BLaER1 (cell line): Measurements from ENCODE around the gene FKBP11.

ENCODE experiments used
- H3K27ac ChIP-seq: shearing (Covaris generic); formaldehyde crosslinking; 2 replicates; pipeline ENCODE4 v1.8.1; 2022
- H3K27me3 ChIP-seq: shearing (Covaris generic); formaldehyde crosslinking; 2 replicates; pipeline ENCODE4 v1.8.1; 2022
- H3K36me3 ChIP-seq: shearing (Covaris generic); formaldehyde crosslinking; 2 replicates; pipeline ENCODE4 v1.8.1; 2022
- H3K4me1 ChIP-seq: shearing (Covaris generic); formaldehyde crosslinking; 2 replicates; pipeline ENCODE4 v1.8.1; 2022
- H3K4me2 ChIP-seq: shearing (Covaris generic); formaldehyde crosslinking; 2 replicates; pipeline ENCODE4 v1.8.1; 2022
- H3K4me3 ChIP-seq: shearing (Covaris generic); formaldehyde crosslinking; 2 replicates; pipeline ENCODE4 v1.8.1; 2022
- H3K9ac ChIP-seq: shearing (Covaris generic); formaldehyde crosslinking; 2 replicates; pipeline ENCODE4 v1.8.1; 2022
- H3K9me3 ChIP-seq: shearing (Covaris generic); formaldehyde crosslinking; 2 replicates; pipeline ENCODE4 v1.8.1; 2022
- H4K20me1 ChIP-seq: shearing (Covaris generic); formaldehyde crosslinking; 2 replicates; pipeline ENCODE4 v1.8.1; 2022
- Cebpa-rat ChIP-seq: shearing (Covaris generic); IDR thresholded peaks from 2 replicates; pipeline ENCODE4 v1.8.1; 2022

FKBP11 gene

DNA sequence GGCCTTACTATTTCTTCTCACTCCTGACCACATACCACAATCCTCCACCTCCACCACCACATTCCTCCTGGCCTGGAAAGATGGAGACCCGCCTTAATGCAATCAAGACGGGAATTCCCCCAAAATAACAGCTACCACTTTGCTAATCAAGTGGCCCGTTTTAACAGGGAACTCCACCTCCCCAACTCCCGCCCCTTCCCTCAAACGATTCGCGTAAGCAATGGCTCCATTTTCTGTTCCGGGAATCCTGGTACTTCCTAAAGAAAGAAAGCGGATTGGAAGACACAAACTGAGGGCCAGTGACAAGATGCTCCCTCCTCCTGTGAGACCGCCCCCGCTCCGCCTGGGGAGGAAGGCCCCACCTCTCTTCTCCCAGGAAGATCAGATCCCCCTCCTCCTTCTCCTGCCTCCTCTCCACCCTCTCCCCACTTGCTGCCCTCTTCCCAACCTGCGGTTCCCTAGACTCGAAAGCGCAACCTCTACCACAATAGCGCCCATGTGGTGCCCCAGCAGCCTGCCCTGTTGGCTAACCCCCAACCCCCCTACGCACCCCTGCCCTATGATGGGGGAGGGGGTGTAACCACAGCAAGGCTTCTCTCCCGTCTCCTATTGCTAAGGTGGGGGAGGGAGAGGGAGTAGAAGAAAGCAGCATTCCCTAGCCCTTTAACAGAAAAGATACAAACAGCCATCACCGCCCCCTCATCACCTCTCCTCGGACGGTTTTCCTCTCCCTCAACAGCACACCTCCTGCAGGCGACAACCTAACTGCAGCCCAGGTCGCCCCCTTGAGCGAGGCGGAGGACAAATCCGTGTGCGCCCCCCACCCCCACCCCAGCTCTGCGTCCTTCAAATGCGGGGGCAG is 31.2 kb upstream of the FKBP11 start:
- peaks cover 35% of the 10 kb centered on the region for H3K36me3 ChIP-seq
- H3K9me3 ChIP-seq: no peaks in the 10 kb centered on the region
- H3K27ac ChIP-seq: peak overlapping the region; percentile 71
- H4K20me1 ChIP-seq: peaks cover 51% of the 10 kb centered on the region
- TF ChIP-seq Cebpa-rat: no peak
- H3K9ac ChIP-seq: peak overlapping the region; percentile 83
- peaks cover 38% of the 10 kb centered on the region for H3K4me1 ChIP-seq
- H3K4me2 ChIP-seq: peak overlapping the region; percentile 96
- peak overlapping the region; percentile 81 for H3K4me3 ChIP-seq
- H3K27me3 ChIP-seq: no peaks in the 10 kb centered on the region

DNA sequence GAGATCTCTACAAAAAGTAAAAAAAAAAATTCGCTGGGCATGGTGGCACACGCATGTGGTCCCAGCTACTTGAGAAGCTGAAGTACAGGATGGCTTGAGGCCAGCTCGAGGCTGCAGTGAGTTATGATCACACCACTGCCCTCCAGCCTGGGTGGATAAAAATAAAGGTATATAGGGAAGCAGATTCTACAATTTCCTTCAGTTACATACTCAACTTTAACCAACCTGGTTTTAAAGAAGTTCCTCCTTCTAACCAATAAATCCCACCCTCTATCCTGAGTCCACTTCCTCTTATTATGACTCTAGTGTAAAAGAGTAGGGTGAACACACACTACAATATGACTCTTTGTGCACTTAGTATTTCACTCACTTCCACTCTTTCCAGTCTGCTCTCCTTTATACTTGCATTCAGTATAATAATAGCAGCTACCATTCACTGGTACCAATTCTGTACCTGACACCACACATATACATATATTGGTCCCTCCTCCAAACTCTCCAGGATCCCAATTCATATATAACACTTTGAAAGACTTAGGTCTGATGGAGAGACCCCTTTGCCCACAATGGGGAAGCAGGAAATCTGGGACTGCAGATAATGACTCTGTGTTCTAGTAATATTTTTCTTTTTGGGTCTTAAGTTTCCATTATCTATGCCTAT is 29.7 kb upstream of the FKBP11 start:
- no peak for TF ChIP-seq Cebpa-rat
- no peaks in the 10 kb centered on the region for H3K9me3 ChIP-seq
- H3K9ac ChIP-seq: no peak overlapping the region
- peak overlapping the region; percentile 96 for H3K4me2 ChIP-seq
- H3K36me3 ChIP-seq: peaks cover 50% of the 10 kb centered on the region
- peaks cover 38% of the 10 kb centered on the region for H3K4me1 ChIP-seq
- H3K27me3 ChIP-seq: no peaks in the 10 kb centered on the region
- no peak overlapping the region for H3K27ac ChIP-seq
- no peak overlapping the region for H3K4me3 ChIP-seq
- H4K20me1 ChIP-seq: peaks cover 66% of the 10 kb centered on the region

DNA sequence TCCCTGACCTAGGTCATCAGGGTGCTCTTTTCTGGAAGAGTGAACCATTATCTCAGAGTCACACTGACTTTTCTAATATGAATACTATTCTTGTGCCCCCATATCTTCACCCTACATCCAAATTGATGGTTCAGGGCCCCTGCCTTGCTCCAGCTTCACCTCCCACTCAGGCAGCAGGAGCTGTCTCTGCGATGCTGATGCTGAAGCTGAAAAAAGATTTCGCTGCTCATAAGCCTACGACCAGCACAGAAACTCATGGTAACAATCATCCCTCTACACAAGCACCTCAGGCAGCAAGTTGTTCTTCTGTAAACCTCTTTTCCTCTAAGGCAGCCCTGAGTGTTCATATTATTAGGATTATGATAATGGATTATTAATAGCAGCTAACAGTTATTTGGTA is 28.8 kb upstream of the FKBP11 start:
- no peak overlapping the region for H3K27ac ChIP-seq
- peaks cover 38% of the 10 kb centered on the region for H3K4me1 ChIP-seq
- no peak overlapping the region for H3K4me2 ChIP-seq
- peaks cover 56% of the 10 kb centered on the region for H3K36me3 ChIP-seq
- TF ChIP-seq Cebpa-rat: no peak
- H3K4me3 ChIP-seq: no peak overlapping the region
- H3K27me3 ChIP-seq: no peaks in the 10 kb centered on the region
- no peaks in the 10 kb centered on the region for H3K9me3 ChIP-seq
- H3K9ac ChIP-seq: no peak overlapping the region
- H4K20me1 ChIP-seq: peaks cover 76% of the 10 kb centered on the region

DNA sequence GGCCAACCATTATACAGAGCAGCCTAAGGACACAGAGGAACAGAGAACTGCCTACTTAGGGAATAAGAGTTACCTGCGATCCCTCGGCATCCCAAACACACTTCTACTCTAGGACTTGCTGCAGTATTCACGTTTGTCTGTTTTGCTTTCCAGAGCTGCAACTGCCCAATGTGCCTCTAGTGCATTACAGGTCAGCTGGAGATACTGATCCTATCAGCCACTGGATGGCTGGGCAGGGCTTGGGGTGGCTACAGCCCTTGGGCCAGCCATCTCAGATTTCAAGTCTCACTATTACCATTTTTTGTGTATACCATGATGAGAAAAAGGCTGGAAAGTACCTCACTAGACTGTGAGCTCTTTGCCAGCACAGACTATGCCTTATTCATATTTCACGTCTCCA is 27.4 kb upstream of the FKBP11 start:
- H3K9me3 ChIP-seq: no peaks in the 10 kb centered on the region
- H3K27me3 ChIP-seq: no peaks in the 10 kb centered on the region
- peaks cover 28% of the 10 kb centered on the region for H3K4me1 ChIP-seq
- TF ChIP-seq Cebpa-rat: no peak
- H3K36me3 ChIP-seq: peaks cover 70% of the 10 kb centered on the region
- no peak overlapping the region for H3K4me3 ChIP-seq
- H3K27ac ChIP-seq: no peak overlapping the region
- H3K9ac ChIP-seq: no peak overlapping the region
- H4K20me1 ChIP-seq: peaks cover 89% of the 10 kb centered on the region
- no peak overlapping the region for H3K4me2 ChIP-seq

DNA sequence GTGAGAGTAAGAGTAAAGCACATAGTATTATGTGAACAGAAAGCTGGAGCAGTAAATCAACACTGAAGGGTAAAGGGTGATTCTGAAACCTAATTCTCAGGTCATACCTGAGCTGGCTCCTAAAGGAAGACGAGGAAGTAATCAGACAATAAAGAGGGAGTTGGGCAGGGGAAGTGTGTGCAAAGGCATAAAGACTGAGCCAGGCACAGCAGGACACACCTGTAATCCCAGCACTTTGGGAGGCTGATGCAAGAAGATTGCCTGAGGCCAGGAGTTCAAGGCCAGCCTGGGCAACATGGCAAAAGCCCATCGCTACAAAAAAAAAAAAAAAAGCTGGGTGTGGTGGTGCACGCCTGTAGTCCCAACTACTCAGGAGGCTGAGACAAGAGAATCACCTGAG is 22.4 kb upstream of the FKBP11 start:
- Histone ChIP-seq H3K4me1 (no peaks in the 10 kb centered on the region), H3K4me3 (no peak overlapping the region), H4K20me1 (peaks cover 100% of the 10 kb centered on the region), H3K9ac (no peak overlapping the region), H3K27me3 (no peaks in the 10 kb centered on the region), H3K9me3 (no peaks in the 10 kb centered on the region), H3K27ac (no peak overlapping the region), H3K36me3 (peaks cover 86% of the 10 kb centered on the region), H3K4me2 (no peak overlapping the region)
- TF ChIP-seq Cebpa-rat: no peak

DNA sequence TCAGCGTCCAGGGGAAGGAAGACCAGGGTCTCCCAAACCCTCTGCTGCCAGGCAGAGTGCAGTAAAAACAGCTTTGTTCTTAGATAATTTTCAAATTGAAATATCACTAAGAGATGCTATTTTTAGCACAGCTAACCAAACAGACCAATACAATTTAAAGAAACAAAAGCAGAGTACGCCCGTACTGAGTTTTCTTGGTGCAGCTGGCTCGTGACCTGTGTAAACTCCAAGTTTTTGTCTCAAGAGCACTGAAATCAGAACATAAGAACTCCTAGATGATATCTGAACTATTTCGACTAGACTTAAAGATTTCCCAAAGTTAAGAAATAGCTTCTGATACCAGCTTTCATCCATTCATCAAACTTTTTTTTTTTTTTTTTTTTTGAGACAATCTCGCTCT is 21.7 kb upstream of the FKBP11 start:
- no peaks in the 10 kb centered on the region for H3K27me3 ChIP-seq
- peaks cover 100% of the 10 kb centered on the region for H4K20me1 ChIP-seq
- TF ChIP-seq Cebpa-rat: no peak
- no peak overlapping the region for H3K9ac ChIP-seq
- H3K4me1 ChIP-seq: no peaks in the 10 kb centered on the region
- H3K9me3 ChIP-seq: no peaks in the 10 kb centered on the region
- H3K4me2 ChIP-seq: no peak overlapping the region
- H3K27ac ChIP-seq: no peak overlapping the region
- H3K4me3 ChIP-seq: no peak overlapping the region
- peaks cover 86% of the 10 kb centered on the region for H3K36me3 ChIP-seq

DNA sequence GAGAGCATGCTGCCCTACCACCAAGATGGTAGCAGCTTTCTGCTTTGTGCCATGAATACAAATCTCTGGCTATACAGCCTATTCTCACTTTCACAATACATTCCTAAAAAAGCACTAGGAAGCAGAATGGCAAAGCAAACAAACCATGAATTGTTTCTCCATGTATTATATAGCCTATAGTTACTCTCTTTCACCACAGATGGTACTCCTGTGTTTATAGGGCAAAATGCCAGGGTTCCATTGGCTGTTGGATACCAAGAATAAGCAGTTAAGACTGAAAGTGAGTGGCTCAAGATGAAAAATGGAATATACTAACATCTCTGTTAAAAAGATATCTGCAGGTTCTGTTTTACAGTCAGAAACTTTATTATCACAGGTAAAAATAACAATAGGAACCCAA is 20.9 kb upstream of the FKBP11 start:
- Histone ChIP-seq H3K4me3 (no peak overlapping the region), H3K4me2 (no peak overlapping the region), H3K27me3 (no peaks in the 10 kb centered on the region), H3K9me3 (no peaks in the 10 kb centered on the region), H3K4me1 (no peaks in the 10 kb centered on the region), H4K20me1 (peaks cover 100% of the 10 kb centered on the region), H3K9ac (no peak overlapping the region), H3K27ac (no peak overlapping the region), H3K36me3 (peaks cover 86% of the 10 kb centered on the region)
- TF ChIP-seq Cebpa-rat: no peak

DNA sequence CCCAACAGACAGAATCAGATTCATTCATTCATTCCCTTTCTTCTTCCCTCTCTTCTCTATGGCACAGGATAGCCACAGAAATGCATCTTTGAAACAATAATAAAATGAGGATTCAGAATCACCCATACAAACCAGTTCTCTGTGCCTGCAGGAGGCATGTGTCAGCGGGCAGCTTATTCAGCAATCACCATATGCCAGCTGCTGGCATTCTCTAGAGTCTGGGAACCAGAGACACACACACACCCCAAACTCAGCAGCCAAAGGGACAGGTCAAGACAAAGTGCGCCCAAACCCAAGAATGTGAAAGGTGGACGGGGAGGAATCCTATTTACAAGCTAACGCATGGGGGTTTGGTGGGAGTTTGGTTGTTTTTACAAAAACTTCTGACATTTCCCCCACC is 17.9 kb upstream of the FKBP11 start:
- Histone ChIP-seq H3K27me3 (no peaks in the 10 kb centered on the region), H3K9me3 (no peaks in the 10 kb centered on the region), H3K4me1 (no peaks in the 10 kb centered on the region), H3K36me3 (peaks cover 89% of the 10 kb centered on the region), H3K4me2 (no peak overlapping the region), H3K9ac (no peak overlapping the region), H4K20me1 (peaks cover 91% of the 10 kb centered on the region), H3K4me3 (no peak overlapping the region), H3K27ac (no peak overlapping the region)
- no peak for TF ChIP-seq Cebpa-rat

DNA sequence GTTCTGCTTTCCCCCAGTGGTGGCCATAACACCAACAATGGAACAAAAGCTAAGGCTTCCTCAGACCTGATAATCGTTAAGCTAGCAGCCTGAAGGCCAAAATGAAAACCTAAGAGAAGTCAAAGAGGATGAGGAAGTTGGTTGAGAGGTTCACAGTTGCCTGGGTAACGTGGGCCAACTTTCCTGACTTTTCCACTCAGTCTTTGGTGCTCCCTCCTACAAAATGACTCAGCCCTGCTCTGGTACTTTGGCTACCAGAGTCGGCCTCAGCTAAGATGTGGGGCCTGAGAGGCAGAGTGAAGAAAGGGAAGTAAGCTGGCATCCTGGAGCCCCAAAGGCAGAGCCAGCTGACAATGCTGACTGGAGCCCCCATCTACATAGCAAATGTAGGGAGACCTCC is 14.9 kb upstream of the FKBP11 start:
- no peak overlapping the region for H3K9ac ChIP-seq
- H3K4me2 ChIP-seq: no peak overlapping the region
- H3K27ac ChIP-seq: no peak overlapping the region
- TF ChIP-seq Cebpa-rat: no peak
- H4K20me1 ChIP-seq: peaks cover 86% of the 10 kb centered on the region
- no peaks in the 10 kb centered on the region for H3K9me3 ChIP-seq
- no peak overlapping the region for H3K4me3 ChIP-seq
- no peaks in the 10 kb centered on the region for H3K27me3 ChIP-seq
- H3K4me1 ChIP-seq: peaks cover 11% of the 10 kb centered on the region
- peaks cover 92% of the 10 kb centered on the region for H3K36me3 ChIP-seq

DNA sequence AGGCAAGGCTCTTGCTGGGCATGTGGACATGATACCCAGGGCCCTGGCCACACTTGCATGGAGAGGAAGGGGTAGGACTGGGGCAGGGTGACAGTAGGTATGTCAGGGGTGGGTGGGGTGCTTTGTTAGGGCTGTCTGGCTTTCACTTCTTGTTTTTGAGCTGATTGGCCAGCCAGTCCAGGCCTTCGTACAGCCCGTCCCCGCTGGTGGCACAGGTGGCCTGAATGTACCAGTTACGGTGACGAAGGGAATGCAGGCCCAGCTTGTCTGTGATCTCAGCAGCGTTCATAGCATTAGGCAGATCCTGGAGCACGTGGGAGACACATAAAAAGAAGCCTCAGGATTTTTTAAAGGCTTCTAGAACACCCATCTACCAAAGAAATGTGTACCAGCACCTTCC is 13.5 kb upstream of the FKBP11 start:
- TF ChIP-seq Cebpa-rat: no peak
- no peaks in the 10 kb centered on the region for H3K27me3 ChIP-seq
- no peak overlapping the region for H3K4me2 ChIP-seq
- H3K4me1 ChIP-seq: peaks cover 25% of the 10 kb centered on the region
- no peak overlapping the region for H3K4me3 ChIP-seq
- no peaks in the 10 kb centered on the region for H3K9me3 ChIP-seq
- no peak overlapping the region for H3K9ac ChIP-seq
- H3K36me3 ChIP-seq: peaks cover 92% of the 10 kb centered on the region
- no peak overlapping the region for H3K27ac ChIP-seq
- peaks cover 83% of the 10 kb centered on the region for H4K20me1 ChIP-seq
